ENCODE data around the gene CSNK1D.

- no peak for TF ChIP-seq CTCF (IDR thresholded peaks at IDR 0.05; ENCODE audit: poor library complexity, severe bottlenecking)
- no peak for TF ChIP-seq POLR2AphosphoS5 (IDR thresholded peaks at IDR 0.05)
- TF ChIP-seq EP300 (conservative IDR thresholded peaks at IDR 0.05; ENCODE audit: poor library complexity, severe bottlenecking) = no peak
- no peak for TF ChIP-seq RAD21 (conservative IDR thresholded peaks at IDR 0.05)
- no peak for TF ChIP-seq REST (IDR thresholded peaks at IDR 0.05; ENCODE audit: borderline replicate concordance)
Measured at GRCh38 chr17:82257473-82257872, 16.0 kb downstream of the CSNK1D start.

Data from neural cell (in vitro differentiated cells).